Measurements from ENCODE around the gene CRB1. TPM values are rescaled to one million over a fixed set of nuclear protein-coding genes. Genes with fewer than 3 reads are reported as not detected.

CRB1 gene
- total and polyA plus RNA-seq, 9 of the 15 experiments (the other 6 are each of a cell fraction or from before 2014, with no cell fraction given) = 0.04 to 0.10 TPM; not detected in 7

GRCh38 chr1:197320991-197321531, 53.0 kb downstream of the CRB1 start:
- POLR2A ChIA-PET = no interaction called here
- in situ Hi-C loops (cut with MboI) = no loop called here
- Histone ChIP-seq H3K27me3 (ENCODE audit: control insufficient read depth in 2 of 2, insufficient read depth in 2 of 2, low read length in 2 of 2) (no peaks in the 10 kb centered on the region), H3K4me1 (replicated peaks in 1 of 2; ENCODE audit: control insufficient read depth in 2 of 2, insufficient read depth in 2 of 2, low read length in 2 of 2) (no peaks in the 10 kb centered on the region), H3K27ac (ENCODE audit: extremely low read depth, low read depth, low read length) (no peak overlapping the region), H2AFZ (ENCODE audit: low read depth, low read length) (no peak overlapping the region), H3K36me3 (ENCODE audit: control insufficient read depth, insufficient read depth, low read length) (no peaks in the 10 kb centered on the region), H3K4me3 (no peak overlapping the region), H3K9me1 (ENCODE audit: control insufficient read depth, insufficient read depth, low read length) (no peaks in the 10 kb centered on the region), H3K4me2 (ENCODE audit: insufficient read depth, low read length) (no peak overlapping the region), H3K79me2 (ENCODE audit: control insufficient read depth, insufficient read depth, low read length) (no peaks in the 10 kb centered on the region), H3K9me3 (replicated peaks; ENCODE audit: control insufficient read depth, insufficient read depth, low read depth, low read length) (no peaks in the 10 kb centered on the region), H3K9ac (ENCODE audit: insufficient read depth in 1 of 2, low read depth in 2 of 2, low read length in 2 of 2) (no peak overlapping the region), H4K20me1 (replicated peaks; ENCODE audit: control insufficient read depth, insufficient read depth, low read length) (no peaks in the 10 kb centered on the region)
- ATAC-seq (no peak), DNase-seq (ENCODE audit: extremely low read depth in 1 of 4, low spot score in 3 of 4) (no peak), FAIRE-seq (no peak)
- BruUV-seq (replicated peaks) = no TSS peak
- 0% methylated on average over 2 of the region's 2 CpGs for WGBS (ENCODE audit: insufficient coverage, low coverage, missing lambda C conversion rate)
- TF ChIP-seq E2F6 (IDR thresholded peaks at IDR 0.05; ENCODE audit: borderline replicate concordance in 1 of 2, extremely low read depth in 1 of 2, insufficient read depth in 1 of 2, insufficient read length in 1 of 2, low read depth in 1 of 2, low read length in 1 of 2, poor library complexity in 1 of 2, severe bottlenecking in 1 of 2) = no peak
- no peak for TF ChIP-seq SNAPC5 (CRISPR knock-in tag; IDR thresholded peaks at IDR 0.05)
- no peak for TF ChIP-seq CREB3L1 (IDR thresholded peaks at IDR 0.05; ENCODE audit: borderline replicate concordance, low read depth)
- no peak for TF ChIP-seq CEBPG (CRISPR knock-in tag; IDR thresholded peaks at IDR 0.05)
- peak in 1 of 2 experiments; percentile 29; a peak in 1 of 4 replicates for TF ChIP-seq CEBPG (tag; conservative IDR thresholded peaks at IDR 0.05 in 1 of 2, IDR thresholded peaks at IDR 0.05 in 1 of 2)
- TF ChIP-seq CHD4 (IDR thresholded peaks at IDR 0.05; ENCODE audit: insufficient read depth, insufficient replicate concordance, low read depth, low read length, poor library complexity, severe bottlenecking) = no peak
- intact Hi-C loops (cut with micrococcal nuclease) = loop anchor here (10.0 kb wide), 1 partner anchor 544 kb away; no protein-coding TSS in a partner anchor
- CTCF ChIA-PET (ENCODE audit: low intra/inter-chr PET ratio) = no interaction called here
